Measurements from ENCODE around the gene RARS2.

GRCh38 chr6:87628881-87629280 lies 39.1 kb upstream of the RARS2 start:
- TF ChIP-seq GATA2 (IDR thresholded peaks at IDR 0.05; ENCODE audit: low read depth, low read length): no peak
- no peak for TF ChIP-seq GATA3 (IDR thresholded peaks at IDR 0.05; ENCODE audit: low read depth, low read length)

All from SH-SY5Y (cell line).